RWPE2 (cell line): ENCODE measurements around the gene SOCS7.

ENCODE experiments used
- ATAC-seq: fragments of 200-7000 bp; cut with Tn5 transposase; 3 replicates; pipeline ENCODE4 v1.9.1; 2021; ENCODE audit warnings: low read depth
- DNase-seq: peaks from one replicate; pipeline ENCODE4 v3.0.0-alpha.2; 2020; ENCODE audit warnings: low spot score
- H3K27ac ChIP-seq: fragments of 450-650 bp; 2 replicates; pipeline ENCODE4 v1.5.1; 2017; ENCODE audit warnings: mild to moderate bottlenecking; ENCODE audit not compliant: poor library complexity, severe bottlenecking
- H3K27me3 ChIP-seq: fragments of 250-450 bp; sonication (Bioruptor Pico); 2 replicates; pipeline ENCODE4 v1.5.1; 2021; ENCODE audit warnings: mild to moderate bottlenecking, moderate library complexity; ENCODE audit not compliant: insufficient read depth, poor library complexity, severe bottlenecking
- H3K36me3 ChIP-seq: fragments of 250-450 bp; sonication (Bioruptor Pico); 2 replicates; pipeline ENCODE4 v1.5.1; 2020; ENCODE audit warnings: low read depth, mild to moderate bottlenecking, moderate library complexity
- H3K4me1 ChIP-seq: fragments of 250-450 bp; sonication (Bioruptor Pico); 2 replicates; pipeline ENCODE4 v1.5.1; 2021; ENCODE audit warnings: mild to moderate bottlenecking, moderate library complexity; ENCODE audit not compliant: insufficient read depth, poor library complexity, severe bottlenecking
- H3K4me3 ChIP-seq: fragments of 250-450 bp; sonication (Bioruptor Pico); 2 replicates; pipeline ENCODE4 v1.5.1; 2021; ENCODE audit warnings: mild to moderate bottlenecking, moderate library complexity; ENCODE audit not compliant: severe bottlenecking
- H3K9me3 ChIP-seq: fragments of 250-450 bp; sonication (Bioruptor Pico); 2 replicates; pipeline ENCODE4 v1.5.1; 2021; ENCODE audit warnings: mild to moderate bottlenecking, moderate library complexity; ENCODE audit not compliant: severe bottlenecking
- TF ChIP-seq, protein P1 (sequence below): fragments of 450-650 bp; IDR thresholded peaks from one replicate; pipeline ENCODE4 v1.5.1; 2017; ENCODE audit warnings: mild to moderate bottlenecking, moderate library complexity; ENCODE audit not compliant: poor library complexity, severe bottlenecking

Gene SOCS7

DNA sequence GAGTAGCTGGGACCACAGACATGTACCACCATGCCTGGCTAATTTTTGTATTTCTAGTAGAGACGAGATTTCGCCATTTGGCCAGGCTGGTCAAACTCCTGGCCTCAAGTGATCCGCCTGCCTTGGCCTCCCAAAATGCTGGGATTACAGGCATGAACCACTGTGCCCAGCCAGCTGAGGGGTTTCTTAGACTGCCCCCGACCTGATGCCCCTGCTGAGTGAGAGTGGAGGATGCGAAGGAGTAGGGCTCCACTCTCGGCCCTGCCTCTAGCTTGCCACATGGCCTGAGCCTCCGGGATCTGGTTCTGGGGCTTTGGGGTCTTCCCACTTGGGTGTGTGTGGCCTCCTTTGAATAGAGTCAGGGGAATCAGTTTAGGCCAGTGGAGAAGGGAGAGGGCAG, 18.9 kb upstream of the SOCS7 start:
- ATAC-seq (no peak), DNase-seq (no peak)
- Histone ChIP-seq H3K36me3 (no peaks in the 10 kb centered on the region), H3K9me3 (no peaks in the 10 kb centered on the region), H3K27ac (no peak overlapping the region), H3K27me3 (no peaks in the 10 kb centered on the region), H3K4me1 (no peaks in the 10 kb centered on the region), H3K4me3 (no peak overlapping the region)
- TF ChIP-seq, protein P1, sequence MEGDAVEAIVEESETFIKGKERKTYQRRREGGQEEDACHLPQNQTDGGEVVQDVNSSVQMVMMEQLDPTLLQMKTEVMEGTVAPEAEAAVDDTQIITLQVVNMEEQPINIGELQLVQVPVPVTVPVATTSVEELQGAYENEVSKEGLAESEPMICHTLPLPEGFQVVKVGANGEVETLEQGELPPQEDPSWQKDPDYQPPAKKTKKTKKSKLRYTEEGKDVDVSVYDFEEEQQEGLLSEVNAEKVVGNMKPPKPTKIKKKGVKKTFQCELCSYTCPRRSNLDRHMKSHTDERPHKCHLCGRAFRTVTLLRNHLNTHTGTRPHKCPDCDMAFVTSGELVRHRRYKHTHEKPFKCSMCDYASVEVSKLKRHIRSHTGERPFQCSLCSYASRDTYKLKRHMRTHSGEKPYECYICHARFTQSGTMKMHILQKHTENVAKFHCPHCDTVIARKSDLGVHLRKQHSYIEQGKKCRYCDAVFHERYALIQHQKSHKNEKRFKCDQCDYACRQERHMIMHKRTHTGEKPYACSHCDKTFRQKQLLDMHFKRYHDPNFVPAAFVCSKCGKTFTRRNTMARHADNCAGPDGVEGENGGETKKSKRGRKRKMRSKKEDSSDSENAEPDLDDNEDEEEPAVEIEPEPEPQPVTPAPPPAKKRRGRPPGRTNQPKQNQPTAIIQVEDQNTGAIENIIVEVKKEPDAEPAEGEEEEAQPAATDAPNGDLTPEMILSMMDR: no peak

DNA sequence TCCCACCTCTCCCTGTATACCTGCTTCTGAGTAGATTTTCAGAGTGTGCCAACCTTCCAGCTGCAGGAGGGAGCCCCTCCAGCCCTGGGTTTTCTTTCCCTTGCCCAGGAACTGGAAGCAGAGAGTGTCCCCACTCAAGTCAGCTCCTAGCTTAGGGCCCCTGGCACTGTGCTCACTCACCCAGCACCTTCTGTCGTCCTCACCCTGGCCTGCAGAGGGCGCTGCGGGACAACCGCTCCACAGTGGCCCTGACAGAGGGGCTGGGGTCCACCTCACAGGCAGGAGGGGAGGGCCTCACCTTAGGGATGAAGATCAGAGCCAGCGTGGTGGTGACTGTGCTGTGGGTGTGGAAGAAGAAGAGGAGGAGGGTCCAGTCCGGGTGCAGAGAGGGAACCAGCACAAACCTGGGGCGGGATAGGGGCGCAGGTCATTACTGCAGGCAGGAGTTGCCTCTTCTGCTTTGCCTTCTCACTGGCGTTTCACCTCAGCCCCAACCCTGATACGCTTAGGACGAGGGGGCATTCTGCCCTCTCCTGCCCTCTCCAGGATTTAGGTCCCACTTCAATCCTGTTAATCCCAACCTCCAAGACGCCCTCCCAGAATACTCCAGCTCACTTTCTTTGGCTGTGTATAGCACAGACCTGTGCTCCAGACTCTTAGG, 17.9 kb upstream of the SOCS7 start:
- H3K27me3 ChIP-seq: no peaks in the 10 kb centered on the region
- H3K4me1 ChIP-seq: no peaks in the 10 kb centered on the region
- ATAC-seq: 0 out of 3 replicates have a peak, but pooled peaks have one; percentile 18
- H3K9me3 ChIP-seq: no peaks in the 10 kb centered on the region
- H3K4me3 ChIP-seq: no peak overlapping the region
- no peak overlapping the region for H3K27ac ChIP-seq
- H3K36me3 ChIP-seq: no peaks in the 10 kb centered on the region
- TF ChIP-seq, protein P1: peak; percentile 56
- DNase-seq: no peak

DNA sequence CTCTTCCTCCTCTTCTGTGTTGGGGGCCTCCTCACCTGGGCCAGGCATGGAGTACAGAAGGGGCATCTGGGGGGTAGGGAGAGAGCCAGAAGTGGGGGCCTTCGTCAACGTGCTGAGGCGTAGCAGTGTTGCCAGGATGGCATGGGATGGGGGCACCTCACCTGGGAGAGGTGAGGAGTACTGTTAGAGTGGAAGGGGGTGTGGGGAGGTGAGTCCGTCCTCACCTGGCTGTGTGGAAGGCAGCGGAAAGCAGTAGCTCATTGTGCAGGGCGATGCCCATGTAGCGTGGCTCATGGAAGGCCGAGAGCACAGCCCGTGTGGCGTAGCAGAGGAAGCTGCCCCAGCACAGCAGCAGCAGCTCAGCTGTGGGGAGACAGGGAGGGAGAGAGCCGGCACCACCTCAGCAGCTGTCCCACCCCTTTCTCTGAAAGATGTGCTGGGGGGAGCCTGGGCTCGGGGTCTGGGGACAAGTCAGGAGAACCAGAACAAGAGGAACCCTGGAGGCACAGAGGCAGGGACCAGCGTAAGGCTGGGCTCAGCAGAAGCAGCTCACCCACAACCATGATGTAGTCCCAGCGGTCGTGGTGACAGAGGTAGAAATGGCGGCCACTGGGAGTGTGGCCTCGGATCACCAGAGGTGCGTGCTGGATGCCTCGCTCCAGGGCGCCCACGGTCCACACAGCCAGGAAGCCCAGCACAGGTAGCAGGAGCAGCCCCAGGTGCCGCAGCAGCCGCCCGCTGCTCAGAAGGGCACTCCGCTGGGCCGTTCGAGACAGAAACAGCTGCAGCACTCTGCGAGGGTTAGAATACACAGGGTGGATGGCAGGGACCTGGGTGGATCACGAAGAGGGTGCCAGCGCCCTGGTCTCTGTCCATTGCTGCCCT, 16.9 kb upstream of the SOCS7 start:
- Histone ChIP-seq H3K27me3 (no peaks in the 10 kb centered on the region), H3K36me3 (no peaks in the 10 kb centered on the region), H3K4me1 (no peaks in the 10 kb centered on the region), H3K4me3 (no peak overlapping the region), H3K27ac (no peak overlapping the region), H3K9me3 (no peaks in the 10 kb centered on the region)
- TF ChIP-seq, protein P1: no peak
- DNase-seq (no peak), ATAC-seq (no peak)

DNA sequence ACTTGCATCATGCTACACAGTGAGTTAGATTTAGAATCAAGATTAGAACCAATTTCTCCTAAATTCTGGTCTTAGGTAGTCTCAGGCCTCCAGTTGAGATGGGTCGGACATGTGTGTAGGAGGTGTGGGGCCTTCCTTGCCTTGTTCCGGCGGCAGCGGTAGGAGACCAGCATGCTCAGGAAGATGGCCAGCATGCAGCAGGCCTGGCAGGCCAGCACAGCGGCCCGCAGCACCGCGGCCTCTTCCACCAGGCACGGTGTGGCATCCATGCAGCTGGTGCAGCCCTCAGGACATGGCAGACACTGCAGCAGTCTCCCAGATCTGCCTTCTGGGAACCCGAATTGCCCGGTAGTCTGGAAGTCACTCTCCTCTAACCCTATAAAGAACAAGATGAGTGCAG, 14.8 kb upstream of the SOCS7 start:
- Histone ChIP-seq H3K27ac (no peak overlapping the region), H3K4me3 (no peak overlapping the region), H3K36me3 (no peaks in the 10 kb centered on the region), H3K9me3 (no peaks in the 10 kb centered on the region), H3K27me3 (no peaks in the 10 kb centered on the region), H3K4me1 (no peaks in the 10 kb centered on the region)
- TF ChIP-seq, protein P1: no peak
- no peak for ATAC-seq
- no peak for DNase-seq

DNA sequence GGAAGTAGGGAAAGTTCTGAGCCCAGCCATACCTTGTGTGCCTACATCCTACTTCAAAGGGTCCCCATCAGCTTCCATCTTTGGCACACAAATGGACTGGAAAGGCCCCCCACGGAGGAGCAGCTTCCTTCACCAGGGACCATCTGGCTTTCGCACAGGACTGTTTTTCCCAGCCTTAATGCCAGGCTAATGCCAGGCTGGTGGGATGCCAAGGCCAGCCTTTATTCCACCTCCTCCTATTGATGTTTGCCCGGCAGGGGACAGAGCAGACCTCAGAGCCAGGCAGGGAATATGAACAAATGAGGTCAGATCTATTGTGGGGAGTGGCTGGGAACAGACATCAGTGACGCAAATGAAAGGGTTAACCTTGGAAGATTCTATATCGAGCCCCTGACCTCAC, 13.6 kb upstream of the SOCS7 start:
- DNase-seq (no peak), ATAC-seq (no peak)
- no peak overlapping the region for H3K4me3 ChIP-seq
- H3K27ac ChIP-seq: no peak overlapping the region
- H3K36me3 ChIP-seq: no peaks in the 10 kb centered on the region
- H3K9me3 ChIP-seq: no peaks in the 10 kb centered on the region
- no peaks in the 10 kb centered on the region for H3K27me3 ChIP-seq
- no peaks in the 10 kb centered on the region for H3K4me1 ChIP-seq
- TF ChIP-seq, protein P1: no peak
